ENCODE data around the gene ZC2HC1C. TPM values are rescaled to one million over a fixed set of nuclear protein-coding genes. Genes with fewer than 3 reads are reported as not detected.

The ZC2HC1C gene
- total and polyA plus RNA-seq, 10 of the 15 experiments (the other 5 are each of a cell fraction or from before 2014, with no cell fraction given), result 0.92 to 3.7 (median 1.6) TPM

- WGBS (ENCODE audit: insufficient coverage, insufficient replicate concordance, low lambda C conversion rate, missing lambda C conversion rate), result 94% methylated on average over 1 of the region's 1 CpG
- DNase-seq (ENCODE audit: low read depth, low spot score) (no peak), FAIRE-seq (no peak), ATAC-seq (no peak)
- no peaks in the 10 kb centered on the region for H3K79me2 ChIP-seq (ENCODE audit: control insufficient read depth, insufficient read depth, low read length)
- SMC1A ChIA-PET (ENCODE audit: uncharacterized antibody, unreplicated experiment), result interaction anchor here (1.1 to 1.6 kb wide), 2 partner anchors 20 to 223 kb away, joined by 3 to 4 read pairs; no protein-coding TSS in a partner anchor
- no peak for TF ChIP-seq MYB (IDR thresholded peaks at IDR 0.05; ENCODE audit: borderline replicate concordance, low read depth, low read length)
- TF ChIP-seq ZSCAN29 (IDR thresholded peaks at IDR 0.05), result no peak
- TF ChIP-seq SIN3A (IDR thresholded peaks at IDR 0.05; ENCODE audit: low read depth, low read length), result no peak
- TF ChIP-seq, protein P1, sequence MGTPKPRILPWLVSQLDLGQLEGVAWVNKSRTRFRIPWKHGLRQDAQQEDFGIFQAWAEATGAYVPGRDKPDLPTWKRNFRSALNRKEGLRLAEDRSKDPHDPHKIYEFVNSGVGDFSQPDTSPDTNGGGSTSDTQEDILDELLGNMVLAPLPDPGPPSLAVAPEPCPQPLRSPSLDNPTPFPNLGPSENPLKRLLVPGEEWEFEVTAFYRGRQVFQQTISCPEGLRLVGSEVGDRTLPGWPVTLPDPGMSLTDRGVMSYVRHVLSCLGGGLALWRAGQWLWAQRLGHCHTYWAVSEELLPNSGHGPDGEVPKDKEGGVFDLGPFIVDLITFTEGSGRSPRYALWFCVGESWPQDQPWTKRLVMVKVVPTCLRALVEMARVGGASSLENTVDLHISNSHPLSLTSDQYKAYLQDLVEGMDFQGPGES (IDR thresholded peaks at IDR 0.05), result no peak
- TF ChIP-seq NR2F1 (conservative IDR thresholded peaks at IDR 0.05), result no peak
- TF ChIP-seq SREBF2 (IDR thresholded peaks at IDR 0.05; ENCODE audit: low read length), result no peak
- TF ChIP-seq RAD21 (IDR thresholded peaks at IDR 0.05; ENCODE audit: insufficient read depth, low read depth, low read length), result no peak
- TF ChIP-seq RAD51 (IDR thresholded peaks at IDR 0.05), result no peak
- TF ChIP-seq, protein P2, sequence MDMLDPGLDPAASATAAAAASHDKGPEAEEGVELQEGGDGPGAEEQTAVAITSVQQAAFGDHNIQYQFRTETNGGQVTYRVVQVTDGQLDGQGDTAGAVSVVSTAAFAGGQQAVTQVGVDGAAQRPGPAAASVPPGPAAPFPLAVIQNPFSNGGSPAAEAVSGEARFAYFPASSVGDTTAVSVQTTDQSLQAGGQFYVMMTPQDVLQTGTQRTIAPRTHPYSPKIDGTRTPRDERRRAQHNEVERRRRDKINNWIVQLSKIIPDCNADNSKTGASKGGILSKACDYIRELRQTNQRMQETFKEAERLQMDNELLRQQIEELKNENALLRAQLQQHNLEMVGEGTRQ (IDR thresholded peaks at IDR 0.05; ENCODE audit: borderline replicate concordance, low read depth, low read length), result no peak
- TF ChIP-seq, protein P3, sequence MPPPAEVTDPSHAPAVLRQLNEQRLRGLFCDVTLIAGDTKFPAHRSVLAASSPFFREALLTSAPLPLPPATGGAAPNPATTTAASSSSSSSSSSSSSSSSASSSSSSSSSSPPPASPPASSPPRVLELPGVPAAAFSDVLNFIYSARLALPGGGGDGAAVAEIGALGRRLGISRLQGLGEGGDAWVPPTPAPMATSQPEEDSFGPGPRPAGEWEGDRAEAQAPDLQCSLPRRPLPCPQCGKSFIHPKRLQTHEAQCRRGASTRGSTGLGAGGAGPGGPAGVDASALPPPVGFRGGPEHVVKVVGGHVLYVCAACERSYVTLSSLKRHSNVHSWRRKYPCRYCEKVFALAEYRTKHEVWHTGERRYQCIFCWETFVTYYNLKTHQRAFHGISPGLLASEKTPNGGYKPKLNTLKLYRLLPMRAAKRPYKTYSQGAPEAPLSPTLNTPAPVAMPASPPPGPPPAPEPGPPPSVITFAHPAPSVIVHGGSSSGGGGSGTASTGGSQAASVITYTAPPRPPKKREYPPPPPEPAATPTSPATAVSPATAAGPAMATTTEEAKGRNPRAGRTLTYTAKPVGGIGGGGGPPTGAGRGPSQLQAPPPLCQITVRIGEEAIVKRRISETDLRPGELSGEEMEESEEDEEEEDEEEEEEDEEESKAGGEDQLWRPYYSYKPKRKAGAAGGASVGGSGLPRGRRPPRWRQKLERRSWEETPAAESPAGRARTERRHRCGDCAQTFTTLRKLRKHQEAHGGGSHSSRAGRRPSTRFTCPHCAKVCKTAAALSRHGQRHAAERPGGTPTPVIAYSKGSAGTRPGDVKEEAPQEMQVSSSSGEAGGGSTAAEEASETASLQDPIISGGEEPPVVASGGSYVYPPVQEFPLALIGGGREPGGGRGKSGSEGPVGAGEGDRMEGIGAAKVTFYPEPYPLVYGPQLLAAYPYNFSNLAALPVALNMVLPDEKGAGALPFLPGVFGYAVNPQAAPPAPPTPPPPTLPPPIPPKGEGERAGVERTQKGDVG (CRISPR knock-in tag; IDR thresholded peaks at IDR 0.05), result no peak
- TF ChIP-seq BRCA1 (IDR thresholded peaks at IDR 0.05; ENCODE audit: low read depth, low read length), result no peak
- no peak for TF ChIP-seq STAT3 (IDR thresholded peaks at IDR 0.05; ENCODE audit: low read depth, low read length)
- H3K4me1 ChIP-seq (ENCODE audit: control insufficient read depth, insufficient read depth, low read length), result no peaks in the 10 kb centered on the region
- H3K27me3 ChIP-seq (replicated peaks in 1 of 2; ENCODE audit: control insufficient read depth in 2 of 2, insufficient read depth in 2 of 2, low read length in 1 of 2), result no peaks in the 10 kb centered on the region
- no peak overlapping the region for H2AFZ ChIP-seq (ENCODE audit: control insufficient read depth, low read depth, low read length)
- no peaks in the 10 kb centered on the region for H4K20me1 ChIP-seq (ENCODE audit: control insufficient read depth, insufficient read depth)
- RAD21 ChIA-PET (ENCODE audit: unreplicated experiment), result no interaction called here
- intact Hi-C loops (cut with micrococcal nuclease; ENCODE audit: unreplicated experiment) (no loop called here), in situ Hi-C loops (cut with MboI) (no loop called here)
- no peak overlapping the region for H3K4me2 ChIP-seq (ENCODE audit: control insufficient read depth, insufficient read depth)
- no peak overlapping the region for H3K9ac ChIP-seq (ENCODE audit: control insufficient read depth, insufficient read depth, low read length)
- no peaks in the 10 kb centered on the region for H3K9me3 ChIP-seq (replicated peaks; ENCODE audit: control insufficient read depth, insufficient read depth, low read length)
- H3K4me3 ChIP-seq, result no peak overlapping the region
- BruUV-seq (replicated peaks), result no TSS peak
- H3K36me3 ChIP-seq (ENCODE audit: control insufficient read depth in 2 of 2, insufficient read depth in 2 of 2, low read length in 1 of 2), result peaks cover 4 to 32% of the 10 kb centered on the region in 2 experiments
- H3K27ac ChIP-seq (ENCODE audit: control insufficient read depth, insufficient read depth), result no peak overlapping the region
- CTCF ChIA-PET, result interaction anchor here (0.6 to 2.3 kb wide), 3 partner anchors 21 to 222 kb away, joined by 3 to 6 read pairs (median 3); no protein-coding TSS in a partner anchor
- POLR2A ChIA-PET, result interaction anchor here (1.1 kb wide), 1 partner anchor 14 kb away, joined by 3 read pairs; the partner anchor contains the start of gene ZC2HC1C
Observed at GRCh38 chr14:75083271-75083670, 13.8 kb downstream of the ZC2HC1C start.

Measured in GM12878 (cell line).